Spinal cord (tissue), 10 donors: ENCODE measurements around the gene MCOLN3. TPM values are rescaled to one million over a fixed set of nuclear protein-coding genes. Genes with fewer than 3 reads are reported as not detected.
A peak's percentile ranks its signal among the peaks of the same experiment; 100 is the strongest.
"Not testable (repeated sequence)": the region's sequence is repeated elsewhere in the genome, so short reads cannot be mapped to it uniquely, and the experiment has no call there.

Source experiments
- DNase-seq, 6 donors: peaks; one replicate each; pipeline versions ENCODE4 v3.0.0 to v3.0.0-alpha.2; 2013 to 2015; ENCODE audit warnings: low spot score in 6 of 6, low read depth in 4 of 6
- H3K27ac ChIP-seq: one replicate; pipeline ENCODE4 v1.5.1; 2013; ENCODE audit warnings: low read depth, low read length, control low read depth
- H3K27me3 ChIP-seq: one replicate; pipeline ENCODE4 v1.6.1; 2013; ENCODE audit warnings: low read length; ENCODE audit not compliant: control insufficient read depth, insufficient read depth
- H3K36me3 ChIP-seq: one replicate; pipeline ENCODE4 v1.6.1; 2013; ENCODE audit warnings: low read length; ENCODE audit not compliant: control insufficient read depth, insufficient read depth
- H3K4me1 ChIP-seq: one replicate; pipeline ENCODE4 v1.6.1; 2013; ENCODE audit warnings: low read length; ENCODE audit not compliant: control insufficient read depth, insufficient read depth
- H3K4me3 ChIP-seq: one replicate; pipeline ENCODE4 v1.5.1; 2013; ENCODE audit warnings: low read depth, low read length, control low read depth
- H3K9me3 ChIP-seq: one replicate; pipeline ENCODE4 v1.6.1; 2013; ENCODE audit warnings: low read length; ENCODE audit not compliant: control insufficient read depth, insufficient read depth
- WGBS: methylation state at CpG from one replicate; pipeline ENCODE4 v1.1.5; 2013; ENCODE audit warnings: missing lambda C conversion rate; ENCODE audit not compliant: insufficient coverage; 5-methylcytosine and 5-hydroxymethylcytosine counted together
- polyA plus RNA-seq, 2 donors: library from polyadenylated mRNA; unstranded; fragments of 120-200 nt; gene quantifications; one replicate each; pipeline ENCODE4 v1.2.1, GENCODE V29; 2013; ENCODE audit not compliant: insufficient read length in 2 of 2
- total RNA-seq, 2 donors: library from RNA; depleted of rRNA in 1 of 2; stranded (reverse); fragments of 120-200 nt in 1 of 2; fragments of >200 nt in 1 of 2; gene quantifications; one replicate each; pipeline versions ENCODE4 v1.2.3 to v1.2.4, GENCODE V29; 2013 to 2014
- donor health status: healthy.

MCOLN3 gene
- total and polyA plus RNA-seq, 4 donors, result 0.21 to 1.1 (median 0.57) TPM

GRCh38 chr1:84997667-84998600, 50.4 kb downstream of the MCOLN3 start:
- peak in 4 of 6 donors; percentile 2 to 42 (median 25) for DNase-seq
- Histone ChIP-seq H3K9me3 (no peaks in the 10 kb centered on the region), H3K36me3 (no peaks in the 10 kb centered on the region), H3K27ac (no peak overlapping the region), H3K4me1 (peaks cover 22% of the 10 kb centered on the region), H3K27me3 (peaks cover 52% of the 10 kb centered on the region), H3K4me3 (peak overlapping the region; percentile 24)
- WGBS, result under 1% methylated on average over 57 of the region's 58 CpGs

GRCh38 chr1:84996846-84997666, 51.2 kb downstream of the MCOLN3 start, which contains the start of gene MCOLN2:
TSS of gene MCOLN2 (minus strand) at chr1:84997113. CDS start at chr1:84996872, 241 bp downstream.
- Histone ChIP-seq H3K36me3 (no peaks in the 10 kb centered on the region), H3K4me1 (peaks cover 22% of the 10 kb centered on the region), H3K4me3 (peak within 1 kb of the TSS; percentile 43), H3K27ac (no peak within 1 kb of the TSS), H3K9me3 (no peaks in the 10 kb centered on the region), H3K27me3 (peaks cover 52% of the 10 kb centered on the region)
- DNase-seq, result peak in 3 of 6 donors; percentile 2 to 68 (median 43)
- WGBS, result under 1% methylated on average over 87 of the region's 87 CpGs

- H3K9me3 ChIP-seq, result no peaks in the 10 kb centered on the region
- H3K4me1 ChIP-seq, result peaks cover 22% of the 10 kb centered on the region
- H3K27me3 ChIP-seq, result peaks cover 49% of the 10 kb centered on the region
- no peak for DNase-seq
- no peaks in the 10 kb centered on the region for H3K36me3 ChIP-seq
- H3K27ac ChIP-seq, result no peak overlapping the region
- H3K4me3 ChIP-seq, result no peak overlapping the region
- 85% methylated on average over 9 of the region's 10 CpGs for WGBS
Measured at GRCh38 chr1:84995484-84996334, 52.6 kb downstream of the MCOLN3 start.

GRCh38 chr1:84991097-84991920, 57.0 kb downstream of the MCOLN3 start:
- Histone ChIP-seq H3K9me3 (no peaks in the 10 kb centered on the region), H3K27me3 (peaks cover 21% of the 10 kb centered on the region), H3K27ac (no peak overlapping the region), H3K4me3 (no peak overlapping the region), H3K36me3 (no peaks in the 10 kb centered on the region), H3K4me1 (peaks cover 1% of the 10 kb centered on the region)
- WGBS, result 86% methylated on average over 3 of the region's 8 CpGs
- no peak for DNase-seq

- Histone ChIP-seq H3K36me3 (no peaks in the 10 kb centered on the region), H3K27me3 (no peaks in the 10 kb centered on the region), H3K4me1 (no peaks in the 10 kb centered on the region), H3K27ac (no peak overlapping the region), H3K4me3 (no peak overlapping the region), H3K9me3 (no peaks in the 10 kb centered on the region)
- no peak for DNase-seq
- WGBS, result 90% methylated on average over 2 of the region's 2 CpGs
Measured at GRCh38 chr1:84988588-84988987, 59.7 kb downstream of the MCOLN3 start.

- H3K36me3 ChIP-seq, result not testable (repeated sequence)
- WGBS, result no CpG with 5 or more reads among the region's 3 CpGs
Measured at GRCh38 chr1:84986561-84986960, 61.7 kb downstream of the MCOLN3 start.

GRCh38 chr1:84985365-84985764, 62.9 kb downstream of the MCOLN3 start:
- H3K36me3 ChIP-seq, result no peaks in the 10 kb centered on the region
- H3K27ac ChIP-seq, result no peak overlapping the region
- H3K4me1 ChIP-seq, result no peaks in the 10 kb centered on the region
- H3K4me3 ChIP-seq, result no peak overlapping the region
- DNase-seq, result no peak
- H3K27me3 ChIP-seq, result no peaks in the 10 kb centered on the region
- H3K9me3 ChIP-seq, result no peaks in the 10 kb centered on the region

More at GRCh38 chr1:84986561-84986960, 61.7 kb downstream of the MCOLN3 start:
- H3K27ac ChIP-seq, H3K4me3 ChIP-seq, DNase-seq, H3K27me3 ChIP-seq, H3K9me3 ChIP-seq, H3K4me1 ChIP-seq: not testable (repeated sequence)

GRCh38 chr1:84982395-84982794, 65.9 kb downstream of the MCOLN3 start:
- H3K4me3 ChIP-seq, result no peak overlapping the region
- H3K9me3 ChIP-seq, result peaks cover 2% of the 10 kb centered on the region
- DNase-seq, result no peak
- H3K27ac ChIP-seq, result no peak overlapping the region
- H3K36me3 ChIP-seq, result no peaks in the 10 kb centered on the region
- no peaks in the 10 kb centered on the region for H3K27me3 ChIP-seq
- H3K4me1 ChIP-seq, result no peaks in the 10 kb centered on the region
- no CpG with 5 or more reads among the region's 2 CpGs for WGBS
